Neural crest cell (in vitro differentiated cells): ENCODE measurements around the gene PATJ. TPM values are rescaled to one million over a fixed set of nuclear protein-coding genes. Genes with fewer than 3 reads are reported as not detected.

Experiments used
- DNase-seq: peaks from one replicate; pipeline ENCODE4 v3.0.0; 2021; ENCODE audit warnings: low read depth, mixed read lengths, low spot score
- H3K27ac Mint-ChIP-seq: one replicate; pipeline ENCODE4 v1.8.0; 2021; ENCODE audit warnings: mild to moderate bottlenecking, mixed read lengths; ENCODE audit not compliant: unreplicated experiment
- H3K27me3 Mint-ChIP-seq: 2 replicates; pipeline ENCODE4 v1.8.0; 2021; ENCODE audit warnings: low read depth, mild to moderate bottlenecking, mixed read lengths
- H3K36me3 Mint-ChIP-seq: 2 replicates; pipeline ENCODE4 v1.8.0; 2021; ENCODE audit warnings: low read depth, mild to moderate bottlenecking, mixed read lengths
- H3K4me1 Mint-ChIP-seq: 2 replicates; pipeline ENCODE4 v1.8.0; 2021; ENCODE audit warnings: mixed read lengths
- H3K4me3 Mint-ChIP-seq: one replicate; pipeline ENCODE4 v1.8.0; 2021; ENCODE audit warnings: mild to moderate bottlenecking, mixed read lengths
- H3K9me3 Mint-ChIP-seq: 2 replicates; pipeline ENCODE4 v1.8.0; 2021; ENCODE audit warnings: mixed read lengths
- total RNA-seq: library from RNA; stranded (reverse); gene quantifications from 2 replicates; pipeline ENCODE4 v1.2.1, GENCODE V29; 2021
- TF ChIP-seq, protein P1 (sequence below): fragments of 200-600 bp; sonication (generic); conservative IDR thresholded peaks from 2 replicates; pipeline ENCODE4 v1.5.0; 2021; ENCODE audit warnings: antibody characterized with exemption, mild to moderate bottlenecking

PATJ gene
- total RNA-seq, 1 donor from 2014 or later, result 3.9 TPM

DNA sequence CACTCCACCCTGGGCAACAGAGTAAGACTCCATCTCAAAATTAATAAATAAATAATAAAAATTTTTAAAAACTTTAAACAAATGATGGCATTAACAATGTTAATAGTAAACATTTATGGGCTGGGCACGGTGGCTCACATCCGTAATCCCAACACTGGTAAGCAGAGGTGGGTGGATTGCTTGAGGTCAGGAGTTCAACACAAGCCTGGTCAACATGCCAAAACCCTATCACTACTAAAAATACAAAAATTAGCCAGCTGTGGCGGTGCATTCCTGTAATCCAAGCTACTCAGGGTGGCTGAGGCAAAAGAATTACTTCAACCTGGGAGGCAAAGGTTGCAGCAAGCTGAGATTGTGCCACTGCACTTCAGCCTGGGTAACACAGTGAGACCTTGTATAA, 443.4 kb downstream of the PATJ start:
- TF ChIP-seq, protein P1, sequence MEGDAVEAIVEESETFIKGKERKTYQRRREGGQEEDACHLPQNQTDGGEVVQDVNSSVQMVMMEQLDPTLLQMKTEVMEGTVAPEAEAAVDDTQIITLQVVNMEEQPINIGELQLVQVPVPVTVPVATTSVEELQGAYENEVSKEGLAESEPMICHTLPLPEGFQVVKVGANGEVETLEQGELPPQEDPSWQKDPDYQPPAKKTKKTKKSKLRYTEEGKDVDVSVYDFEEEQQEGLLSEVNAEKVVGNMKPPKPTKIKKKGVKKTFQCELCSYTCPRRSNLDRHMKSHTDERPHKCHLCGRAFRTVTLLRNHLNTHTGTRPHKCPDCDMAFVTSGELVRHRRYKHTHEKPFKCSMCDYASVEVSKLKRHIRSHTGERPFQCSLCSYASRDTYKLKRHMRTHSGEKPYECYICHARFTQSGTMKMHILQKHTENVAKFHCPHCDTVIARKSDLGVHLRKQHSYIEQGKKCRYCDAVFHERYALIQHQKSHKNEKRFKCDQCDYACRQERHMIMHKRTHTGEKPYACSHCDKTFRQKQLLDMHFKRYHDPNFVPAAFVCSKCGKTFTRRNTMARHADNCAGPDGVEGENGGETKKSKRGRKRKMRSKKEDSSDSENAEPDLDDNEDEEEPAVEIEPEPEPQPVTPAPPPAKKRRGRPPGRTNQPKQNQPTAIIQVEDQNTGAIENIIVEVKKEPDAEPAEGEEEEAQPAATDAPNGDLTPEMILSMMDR, result no peak
- no peaks in the 10 kb centered on the region for H3K9me3 Mint-ChIP-seq
- no peaks in the 10 kb centered on the region for H3K27me3 Mint-ChIP-seq
- H3K27ac Mint-ChIP-seq, result no peak overlapping the region
- H3K4me3 Mint-ChIP-seq, result no peak overlapping the region
- H3K4me1 Mint-ChIP-seq, result peaks cover 32% of the 10 kb centered on the region
- no peaks in the 10 kb centered on the region for H3K36me3 Mint-ChIP-seq
- DNase-seq, result no peak

DNA sequence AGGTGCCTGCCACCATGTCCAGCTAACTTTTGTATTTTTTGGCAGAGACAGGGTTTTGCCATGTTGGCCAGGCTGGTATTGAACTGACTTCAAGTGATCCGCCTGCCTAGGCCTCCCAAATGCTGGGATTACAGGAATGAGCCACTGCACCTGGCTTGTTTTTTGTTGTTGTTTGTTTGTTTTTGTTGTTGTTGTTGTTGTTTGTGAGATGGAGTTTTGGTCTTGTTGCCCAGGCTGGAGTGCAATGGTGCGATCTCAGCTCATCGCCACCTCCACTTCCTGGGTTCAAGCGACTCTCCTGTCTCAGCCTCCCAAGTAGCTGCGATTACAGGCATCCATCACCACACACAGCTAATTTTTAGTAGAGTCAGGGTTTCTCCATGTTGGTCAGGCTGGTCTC, 445.3 kb downstream of the PATJ start:
- Mint-ChIP-seq H3K9me3 (no peaks in the 10 kb centered on the region), H3K4me1 (peaks cover 14% of the 10 kb centered on the region), H3K27ac (no peak overlapping the region), H3K36me3 (no peaks in the 10 kb centered on the region), H3K27me3 (no peaks in the 10 kb centered on the region), H3K4me3 (no peak overlapping the region)
- TF ChIP-seq, protein P1, result no peak
- DNase-seq, result no peak

DNA sequence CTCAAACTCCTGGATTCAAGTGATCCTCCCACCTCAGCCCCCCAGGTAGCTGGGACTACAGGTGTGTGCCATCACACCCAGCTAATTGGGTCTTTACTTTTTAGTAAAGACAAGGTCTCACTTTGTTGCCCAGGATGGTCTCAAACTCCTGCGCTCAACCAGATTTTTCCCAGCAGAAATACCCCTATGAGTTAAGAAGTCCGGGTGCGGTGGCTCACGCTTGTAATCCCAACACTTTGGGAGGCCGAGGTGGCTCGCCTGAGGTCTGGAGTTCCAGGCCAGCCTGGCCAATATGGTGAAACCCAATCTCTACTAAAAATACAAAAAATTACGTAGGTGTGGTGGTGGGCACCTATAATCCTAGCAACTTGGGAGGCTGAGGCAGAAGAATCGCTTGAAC, 445.8 kb downstream of the PATJ start:
- no peak overlapping the region for H3K4me3 Mint-ChIP-seq
- H3K27me3 Mint-ChIP-seq, result peaks cover 2% of the 10 kb centered on the region
- TF ChIP-seq, protein P1, result no peak
- H3K9me3 Mint-ChIP-seq, result no peaks in the 10 kb centered on the region
- peaks cover 8% of the 10 kb centered on the region for H3K4me1 Mint-ChIP-seq
- no peaks in the 10 kb centered on the region for H3K36me3 Mint-ChIP-seq
- DNase-seq, result no peak
- H3K27ac Mint-ChIP-seq, result no peak overlapping the region

DNA sequence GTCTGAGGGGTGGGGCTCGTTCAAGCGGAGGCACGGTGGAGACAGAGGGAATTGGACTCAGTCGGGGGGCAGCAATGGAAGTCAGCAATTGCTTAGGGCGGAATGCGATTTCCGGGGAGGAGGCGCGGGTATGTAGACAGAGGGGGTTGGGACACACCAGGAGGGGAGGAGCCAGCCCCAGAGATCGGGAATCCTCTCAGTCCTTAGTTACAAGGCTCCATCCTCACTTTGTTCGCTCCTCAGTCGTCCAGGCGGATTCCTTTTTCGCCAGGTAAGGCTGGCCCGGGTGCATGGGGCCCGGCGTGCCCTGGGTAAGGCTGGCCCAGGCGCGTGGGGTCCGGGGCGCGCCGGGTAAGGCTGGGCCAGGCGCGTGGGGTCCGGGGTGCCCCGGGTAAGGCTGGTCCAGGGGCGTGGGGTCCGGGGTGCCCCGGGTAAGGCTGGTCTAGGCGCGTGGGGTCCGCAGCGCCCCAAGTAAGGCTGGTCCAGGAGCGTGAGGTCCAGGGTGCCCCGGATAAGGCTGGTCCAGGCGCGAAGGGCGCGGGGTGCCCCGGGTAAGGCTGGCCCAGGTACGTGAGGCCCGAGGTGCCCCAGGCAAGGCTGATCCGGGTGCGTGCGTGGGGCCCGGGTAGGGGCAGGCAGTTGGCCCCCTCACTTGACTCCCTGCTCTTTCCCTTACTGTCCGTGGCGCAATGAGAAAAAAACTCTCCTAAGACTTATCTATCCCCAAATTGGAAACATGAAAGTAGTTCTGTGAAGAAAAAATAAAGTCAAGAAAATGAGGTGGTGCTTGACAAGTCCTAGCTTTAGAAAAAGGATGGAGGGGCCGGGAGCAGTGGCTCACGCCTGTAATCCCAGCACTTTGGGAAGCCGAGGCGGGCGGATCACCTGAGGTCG, 452.6 kb downstream of the PATJ start, which contains the start of gene L1TD1:
L1TD1 (plus strand) TSS at position 199 of the 894 bp plus-strand sequence. CDS start 11,780 bp downstream, outside the sequence.
- Mint-ChIP-seq H3K27me3 (peaks cover 61% of the 10 kb centered on the region), H3K27ac (peak within 1 kb of the TSS; percentile 87), H3K4me3 (peak within 1 kb of the TSS; percentile 91), H3K36me3 (peaks cover 4% of the 10 kb centered on the region), H3K9me3 (peaks cover 5% of the 10 kb centered on the region), H3K4me1 (peaks cover 32% of the 10 kb centered on the region)
- TF ChIP-seq, protein P1, result no peak
- DNase-seq, result peak; percentile 41

DNA sequence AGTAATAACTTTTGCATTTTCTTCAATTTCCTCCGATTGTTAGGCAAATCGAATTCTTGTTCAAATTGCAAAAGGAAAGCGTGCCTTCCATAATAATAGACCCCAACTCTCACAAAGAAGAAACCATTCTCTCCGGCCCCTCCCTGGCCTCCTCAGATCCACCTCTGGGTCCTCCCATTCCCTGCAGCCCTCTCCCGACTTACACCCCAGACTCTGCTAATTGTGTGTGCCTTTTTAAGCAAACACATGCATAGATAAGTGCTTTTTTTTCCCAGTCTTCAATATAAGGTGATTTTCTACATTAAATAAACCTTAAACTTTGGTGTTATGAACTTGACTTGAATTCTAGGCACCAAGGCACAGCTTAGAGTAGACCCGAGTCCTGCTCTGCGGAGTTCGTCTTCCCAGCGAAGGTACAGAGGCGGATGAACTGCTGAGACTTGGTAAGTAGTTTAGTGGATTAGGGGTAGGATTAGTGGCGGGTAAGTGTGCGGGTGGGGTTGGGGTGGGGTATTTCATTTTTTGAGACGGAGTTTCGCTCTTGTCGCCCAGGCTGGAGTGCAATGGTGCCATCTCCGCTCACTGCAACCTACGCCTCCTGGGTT, 453.9 kb downstream of the PATJ start:
- H3K4me3 Mint-ChIP-seq, result peak overlapping the region; percentile 91
- H3K27ac Mint-ChIP-seq, result no peak overlapping the region
- H3K9me3 Mint-ChIP-seq, result peaks cover 5% of the 10 kb centered on the region
- peaks cover 32% of the 10 kb centered on the region for H3K4me1 Mint-ChIP-seq
- peaks cover 4% of the 10 kb centered on the region for H3K36me3 Mint-ChIP-seq
- peaks cover 61% of the 10 kb centered on the region for H3K27me3 Mint-ChIP-seq
- DNase-seq, result no peak
- TF ChIP-seq, protein P1, result no peak
